ENCODE measurements around the gene ZFYVE1. TPM values are rescaled to one million over a fixed set of nuclear protein-coding genes. Genes with fewer than 3 reads are reported as not detected.

ZFYVE1 gene
- total and polyA plus RNA-seq, 12 donors, result 4.9 to 19.5 (median 13.8) TPM

DNA sequence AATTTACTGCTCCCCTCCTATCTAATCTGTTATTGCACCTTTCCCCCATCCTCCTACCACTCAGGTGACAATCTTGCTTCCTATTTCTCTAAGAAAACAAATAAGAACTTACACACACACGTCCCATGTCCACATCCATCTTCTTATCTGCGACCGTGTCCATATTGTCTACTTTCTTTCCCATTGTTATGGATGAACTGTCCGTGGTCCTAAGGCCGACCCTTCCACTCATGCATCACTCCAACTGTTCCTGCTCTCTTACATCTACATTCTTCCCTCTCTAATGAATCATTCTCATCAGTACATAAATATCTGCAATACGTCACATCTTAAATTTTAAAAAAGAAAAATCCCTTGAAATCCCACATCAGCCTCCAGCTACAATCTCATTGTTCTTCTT is 30.0 kb downstream of the ZFYVE1 start:
- TF ChIP-seq, protein P1, sequence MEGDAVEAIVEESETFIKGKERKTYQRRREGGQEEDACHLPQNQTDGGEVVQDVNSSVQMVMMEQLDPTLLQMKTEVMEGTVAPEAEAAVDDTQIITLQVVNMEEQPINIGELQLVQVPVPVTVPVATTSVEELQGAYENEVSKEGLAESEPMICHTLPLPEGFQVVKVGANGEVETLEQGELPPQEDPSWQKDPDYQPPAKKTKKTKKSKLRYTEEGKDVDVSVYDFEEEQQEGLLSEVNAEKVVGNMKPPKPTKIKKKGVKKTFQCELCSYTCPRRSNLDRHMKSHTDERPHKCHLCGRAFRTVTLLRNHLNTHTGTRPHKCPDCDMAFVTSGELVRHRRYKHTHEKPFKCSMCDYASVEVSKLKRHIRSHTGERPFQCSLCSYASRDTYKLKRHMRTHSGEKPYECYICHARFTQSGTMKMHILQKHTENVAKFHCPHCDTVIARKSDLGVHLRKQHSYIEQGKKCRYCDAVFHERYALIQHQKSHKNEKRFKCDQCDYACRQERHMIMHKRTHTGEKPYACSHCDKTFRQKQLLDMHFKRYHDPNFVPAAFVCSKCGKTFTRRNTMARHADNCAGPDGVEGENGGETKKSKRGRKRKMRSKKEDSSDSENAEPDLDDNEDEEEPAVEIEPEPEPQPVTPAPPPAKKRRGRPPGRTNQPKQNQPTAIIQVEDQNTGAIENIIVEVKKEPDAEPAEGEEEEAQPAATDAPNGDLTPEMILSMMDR (IDR thresholded peaks at IDR 0.05), result no peak
- 91 to 92% methylated on average over 6 of the region's 6 CpGs for WGBS, 2 donors
- H3K4me3 ChIP-seq, result no peak overlapping the region
- ATAC-seq (no peak), DNase-seq (no peak)
- no peaks in the 10 kb centered on the region for H3K27me3 ChIP-seq
- no peaks in the 10 kb centered on the region for H3K9me3 ChIP-seq
- no peak overlapping the region for H3K27ac ChIP-seq
- intact Hi-C loops (cut with DNase I), result no loop called here
- peaks cover 0 to 82% (median 29%) of the 10 kb centered on the region in 9 donors for H3K36me3 ChIP-seq
- H3K4me1 ChIP-seq, result peaks cover 0 to under 1% (median 0%) of the 10 kb centered on the region in 9 donors

DNA sequence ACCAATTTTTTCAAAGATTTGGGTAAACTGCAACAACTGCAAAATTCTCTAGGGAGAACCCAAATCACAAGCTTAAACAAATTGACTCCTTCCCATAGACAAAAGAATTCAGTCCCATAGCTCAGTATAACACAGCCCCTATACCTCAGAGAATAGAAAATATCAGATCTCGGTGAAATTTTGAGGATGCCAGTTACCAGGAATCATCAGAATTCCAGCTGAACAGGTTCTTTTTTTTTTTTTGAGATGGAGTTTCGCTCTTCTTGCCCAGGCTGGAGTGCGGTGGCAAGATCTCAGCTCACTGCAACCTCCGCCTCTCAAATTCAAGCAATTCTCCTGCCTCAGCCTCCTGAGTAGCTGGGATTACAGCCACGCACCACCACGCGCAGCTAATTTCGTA is 36.7 kb downstream of the ZFYVE1 start:
- 98% methylated on average over 8 of the region's 8 CpGs for WGBS, 2 donors

DNA sequence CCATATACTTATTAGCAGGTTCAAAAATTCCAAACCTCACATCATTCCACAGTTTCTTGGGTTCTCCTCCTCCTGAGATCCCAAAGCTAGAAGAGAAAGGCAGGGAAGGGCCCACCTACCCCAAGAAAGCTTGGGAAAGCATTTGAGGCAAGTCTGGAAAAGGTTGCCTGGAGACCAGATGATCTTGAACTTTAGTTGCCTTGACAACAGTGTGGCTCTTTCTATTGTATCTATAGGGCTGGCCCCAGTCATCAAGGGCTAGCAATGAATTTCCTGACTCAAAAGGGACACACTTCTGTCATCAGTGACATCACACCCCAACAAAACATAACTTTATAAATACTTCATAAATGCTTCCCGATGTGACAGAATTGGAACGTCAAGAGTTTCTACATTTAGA is 40.0 kb downstream of the ZFYVE1 start:
- Histone ChIP-seq H3K9me3 (no peaks in the 10 kb centered on the region), H3K4me1 (no peaks in the 10 kb centered on the region), H3K36me3 (peaks cover 0 to 92% (median 13%) of the 10 kb centered on the region in 9 donors), H3K27ac (no peak overlapping the region), H3K27me3 (no peaks in the 10 kb centered on the region), H3K4me3 (no peak overlapping the region)
- ATAC-seq (no peak), DNase-seq (no peak)
- TF ChIP-seq, protein P1 (IDR thresholded peaks at IDR 0.05), result no peak
- 80 to 85% methylated on average over 2 of the region's 2 CpGs for WGBS, 2 donors
- intact Hi-C loops (cut with DNase I), result no loop called here

More for the DNA sequence above, 36.7 kb downstream of the ZFYVE1 start:
- H3K4me3 ChIP-seq, result no peak overlapping the region
- DNase-seq (no peak), ATAC-seq (no peak)
- intact Hi-C loops (cut with DNase I), result no loop called here
- H3K4me1 ChIP-seq, result no peaks in the 10 kb centered on the region
- peaks cover 0 to 99% (median 25%) of the 10 kb centered on the region in 9 donors for H3K36me3 ChIP-seq
- TF ChIP-seq, protein P1 (IDR thresholded peaks at IDR 0.05), result no peak
- no peaks in the 10 kb centered on the region for H3K27me3 ChIP-seq
- H3K27ac ChIP-seq, result no peak overlapping the region
- no peaks in the 10 kb centered on the region for H3K9me3 ChIP-seq

DNA sequence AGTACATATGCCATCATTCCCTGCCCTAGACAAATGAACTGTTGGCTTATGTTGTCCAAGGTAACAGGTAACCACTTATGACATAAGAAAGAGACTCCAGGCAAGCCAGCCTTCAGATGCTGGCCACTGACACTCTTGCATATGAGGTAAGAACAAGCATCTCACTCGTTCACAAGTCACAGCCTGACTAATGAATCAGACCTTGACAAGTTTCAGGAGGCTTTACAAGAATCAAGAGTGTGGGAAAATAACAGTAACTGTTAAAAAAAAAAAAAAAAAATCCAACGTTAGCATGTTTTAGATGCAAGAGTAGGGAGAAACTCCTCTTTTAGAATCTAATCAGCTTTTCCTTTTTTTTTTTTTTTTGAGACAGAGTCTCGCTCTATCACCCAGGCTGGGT is 40.7 kb downstream of the ZFYVE1 start:
- no peaks in the 10 kb centered on the region for H3K9me3 ChIP-seq
- 77 to 84% methylated on average over 3 of the region's 3 CpGs for WGBS, 2 donors
- peaks cover 0 to 92% (median 11%) of the 10 kb centered on the region in 9 donors for H3K36me3 ChIP-seq
- TF ChIP-seq, protein P1 (IDR thresholded peaks at IDR 0.05), result no peak
- no peak overlapping the region for H3K4me3 ChIP-seq
- intact Hi-C loops (cut with DNase I), result no loop called here
- no peaks in the 10 kb centered on the region for H3K27me3 ChIP-seq
- ATAC-seq (no peak), DNase-seq (no peak)
- no peaks in the 10 kb centered on the region for H3K4me1 ChIP-seq
- no peak overlapping the region for H3K27ac ChIP-seq
